Caco-2 (cell line): ENCODE results near the gene SCLT1. TPM values are rescaled to one million over a fixed set of nuclear protein-coding genes. Genes with fewer than 3 reads are reported as not detected.

Experiments used
- BruUV-seq: library from RNA; stranded (reverse); fragments of 400-500 nt; replicated peaks from 2 replicates; lab custom pipeline; 2021; lab: Mats Ljungman, UMichigan
- CTCF ChIA-PET: fragments of 300-600 bp; sonication (Branson Sonifier 250); formaldehyde crosslinking; loops from one replicate; lab custom pipeline; 2022; ENCODE audit warnings: antibody characterized with exemption; lab: Charles Lee
- POLR2A ChIA-PET: fragments of 300-600 bp; sonication (Branson Sonifier 250); formaldehyde crosslinking; loops from one replicate; lab custom pipeline; 2022; ENCODE audit warnings: antibody characterized with exemption; lab: Charles Lee
- DNase-seq, 2 experiments: peaks; one replicate each; pipeline versions ENCODE4 v3.0.0 to v3.0.0-alpha.2; 2020 to 2022
- H3K27me3 ChIP-seq: replicated peaks from 2 replicates; pipeline ENCODE4 v1.6.0; 2011; ENCODE audit warnings: low read length; ENCODE audit not compliant: control insufficient read depth, insufficient read depth
- H3K36me3 ChIP-seq: 2 replicates; pipeline ENCODE4 v1.5.1; 2011; ENCODE audit warnings: low read length; ENCODE audit not compliant: control insufficient read depth, insufficient read depth
- H3K4me1 ChIP-seq: fragments of 250-450 bp; sonication (Bioruptor Pico); 2 replicates; pipeline ENCODE4 v1.5.1; 2020; ENCODE audit warnings: mild to moderate bottlenecking
- H3K4me3 ChIP-seq: 2 replicates; pipeline ENCODE4 v1.5.1; 2011; ENCODE audit warnings: low read depth, mild to moderate bottlenecking, control low read depth, low read length
- H3K9me3 ChIP-seq: fragments of 250-450 bp; sonication (Bioruptor Pico); 2 replicates; pipeline ENCODE4 v1.5.1; 2020; ENCODE audit warnings: mild to moderate bottlenecking, moderate library complexity
- H3K27ac Mint-ChIP-seq: one replicate; pipeline ENCODE4 v1.8.0; 2022; ENCODE audit warnings: mixed read lengths; ENCODE audit not compliant: unreplicated experiment
- H3K27me3 Mint-ChIP-seq: one replicate; pipeline ENCODE4 v1.8.0; 2022; ENCODE audit warnings: mixed read lengths; ENCODE audit not compliant: insufficient read depth, unreplicated experiment
- H3K36me3 Mint-ChIP-seq: one replicate; pipeline ENCODE4 v1.8.0; 2022; ENCODE audit warnings: mild to moderate bottlenecking, mixed read lengths; ENCODE audit not compliant: insufficient read depth, unreplicated experiment
- H3K4me1 Mint-ChIP-seq: one replicate; pipeline ENCODE4 v1.8.0; 2022; ENCODE audit warnings: low read depth, mixed read lengths; ENCODE audit not compliant: unreplicated experiment
- H3K4me3 Mint-ChIP-seq: one replicate; pipeline ENCODE4 v1.8.0; 2022; ENCODE audit warnings: mild to moderate bottlenecking, moderate library complexity, mixed read lengths; ENCODE audit not compliant: unreplicated experiment
- H3K9me3 Mint-ChIP-seq: one replicate; pipeline ENCODE4 v1.8.0; 2022; ENCODE audit warnings: mixed read lengths; ENCODE audit not compliant: unreplicated experiment
- CTCF ChIP-seq, 2 experiments: fragments of 200-600 bp in 1 of 2; IDR thresholded peaks; 1 replicate in 1 of 2; 2 replicates in 1 of 2; pipeline versions ENCODE4 v1.5.1 to v1.8.0; 2011 to 2022; ENCODE audit warnings: antibody characterized with exemption in 1 of 2, control low read depth in 1 of 2, inconsistent platforms in 1 of 2, low read depth in 1 of 2, low read length in 1 of 2, mild to moderate bottlenecking in 1 of 2, moderate library complexity in 1 of 2; ENCODE audit not compliant: insufficient read depth in 1 of 2, severe bottlenecking in 1 of 2, unreplicated experiment in 1 of 2
- intact Hi-C: fragments of 100-400 bp; cut with micrococcal nuclease; formaldehyde crosslinking; loops from one replicate; pipeline ENCODE4 v1.10.0; 2022; ENCODE audit not compliant: unreplicated experiment
- total RNA-seq: library from RNA; stranded (reverse); gene quantifications from 2 replicates; pipeline ENCODE4 v1.2.3, GENCODE V29; 2022

The SCLT1 gene
- total RNA-seq, 1 experiment from 2014 or later, result 9.3 TPM

GRCh38 chr4:128866691-128867090 lies 226.6 kb downstream of the SCLT1 start:
- H3K36me3 ChIP-seq, result peaks cover 3% of the 10 kb centered on the region; the same call in 1 of the 2 replicates
- H3K4me1 ChIP-seq, result no peaks in the 10 kb centered on the region; the same call in 1 of the 2 replicates
- no peaks in the 10 kb centered on the region for H3K9me3 Mint-ChIP-seq
- H3K36me3 Mint-ChIP-seq, result peaks cover 78% of the 10 kb centered on the region
- no peak for DNase-seq
- POLR2A ChIA-PET, result no interaction called here
- H3K27me3 ChIP-seq, result no peaks in the 10 kb centered on the region
- BruUV-seq, result no TSS peak
- H3K27me3 Mint-ChIP-seq, result no peaks in the 10 kb centered on the region
- intact Hi-C loops, result no loop called here
- no peak overlapping the region for H3K27ac Mint-ChIP-seq
- no peak overlapping the region for H3K4me3 ChIP-seq
- H3K9me3 ChIP-seq, result no peaks in the 10 kb centered on the region
- peaks cover 23% of the 10 kb centered on the region for H3K4me1 Mint-ChIP-seq
- CTCF ChIA-PET, result no interaction called here
- no peak for TF ChIP-seq CTCF (IDR thresholded peaks at IDR 0.05; ENCODE audit: insufficient read depth in 1 of 2, low read depth in 1 of 2, low read length in 1 of 2, severe bottlenecking in 1 of 2, unreplicated experiment in 1 of 2)
- H3K4me3 Mint-ChIP-seq, result no peak overlapping the region

- H3K27me3 Mint-ChIP-seq, result no peaks in the 10 kb centered on the region
- H3K36me3 ChIP-seq, result peaks cover 3% of the 10 kb centered on the region; the same call in 1 of the 2 replicates
- no peak overlapping the region for H3K4me3 ChIP-seq
- no peaks in the 10 kb centered on the region for H3K27me3 ChIP-seq
- H3K4me3 Mint-ChIP-seq, result no peak overlapping the region
- intact Hi-C loops, result no loop called here
- peaks cover 78% of the 10 kb centered on the region for H3K36me3 Mint-ChIP-seq
- no peak for TF ChIP-seq CTCF (IDR thresholded peaks at IDR 0.05; ENCODE audit: insufficient read depth in 1 of 2, low read depth in 1 of 2, low read length in 1 of 2, severe bottlenecking in 1 of 2, unreplicated experiment in 1 of 2)
- ChIA-PET POLR2A (no interaction called here), CTCF (no interaction called here)
- H3K4me1 Mint-ChIP-seq, result peaks cover 23% of the 10 kb centered on the region
- H3K9me3 ChIP-seq, result no peaks in the 10 kb centered on the region
- H3K27ac Mint-ChIP-seq, result peak overlapping the region; percentile 21
- no peaks in the 10 kb centered on the region; the same call in 1 of the 2 replicates for H3K4me1 ChIP-seq
- no peaks in the 10 kb centered on the region for H3K9me3 Mint-ChIP-seq
- BruUV-seq, result no TSS peak
- no peak for DNase-seq
Observed at GRCh38 chr4:128866269-128866668, 227.1 kb downstream of the SCLT1 start.

- Mint-ChIP-seq H3K4me1 (peaks cover 23% of the 10 kb centered on the region), H3K27me3 (no peaks in the 10 kb centered on the region), H3K4me3 (no peak overlapping the region), H3K36me3 (peaks cover 78% of the 10 kb centered on the region), H3K9me3 (no peaks in the 10 kb centered on the region), H3K27ac (no peak overlapping the region)
- Histone ChIP-seq H3K36me3 (peaks cover 3% of the 10 kb centered on the region; the same call in 1 of the 2 replicates), H3K4me3 (no peak overlapping the region), H3K27me3 (no peaks in the 10 kb centered on the region), H3K9me3 (no peaks in the 10 kb centered on the region), H3K4me1 (no peaks in the 10 kb centered on the region; the same call in 1 of the 2 replicates)
- TF ChIP-seq CTCF (IDR thresholded peaks at IDR 0.05; ENCODE audit: insufficient read depth in 1 of 2, low read depth in 1 of 2, low read length in 1 of 2, severe bottlenecking in 1 of 2, unreplicated experiment in 1 of 2), result no peak
- intact Hi-C loops, result no loop called here
- ChIA-PET POLR2A (no interaction called here), CTCF (no interaction called here)
- no peak for DNase-seq
- no TSS peak for BruUV-seq
Observed at GRCh38 chr4:128865132-128865531, 228.2 kb downstream of the SCLT1 start.
